HG03025 (cell line): Measurements from ENCODE around the gene EPB42.

ENCODE experiments used
- ATAC-seq: cut with Tn5 transposase; IDR thresholded peaks from one replicate; pipeline ENCODE4 v1.9.1; 2021; ENCODE audit warnings: mild to moderate bottlenecking, moderate library complexity; ENCODE audit not compliant: unreplicated experiment, low FRiP score

The EPB42 gene

GRCh38 chr15:43220991-43221403, at the start of gene EPB42:
Gene EPB42, minus strand, starts transcription at chr15:43221018. Its CDS starts 193 bp downstream, at chr15:43220825.
- no peak for ATAC-seq

GRCh38 chr15:43270113-43270665, 49.4 kb upstream of the EPB42 start:
- no peak for ATAC-seq

DNA sequence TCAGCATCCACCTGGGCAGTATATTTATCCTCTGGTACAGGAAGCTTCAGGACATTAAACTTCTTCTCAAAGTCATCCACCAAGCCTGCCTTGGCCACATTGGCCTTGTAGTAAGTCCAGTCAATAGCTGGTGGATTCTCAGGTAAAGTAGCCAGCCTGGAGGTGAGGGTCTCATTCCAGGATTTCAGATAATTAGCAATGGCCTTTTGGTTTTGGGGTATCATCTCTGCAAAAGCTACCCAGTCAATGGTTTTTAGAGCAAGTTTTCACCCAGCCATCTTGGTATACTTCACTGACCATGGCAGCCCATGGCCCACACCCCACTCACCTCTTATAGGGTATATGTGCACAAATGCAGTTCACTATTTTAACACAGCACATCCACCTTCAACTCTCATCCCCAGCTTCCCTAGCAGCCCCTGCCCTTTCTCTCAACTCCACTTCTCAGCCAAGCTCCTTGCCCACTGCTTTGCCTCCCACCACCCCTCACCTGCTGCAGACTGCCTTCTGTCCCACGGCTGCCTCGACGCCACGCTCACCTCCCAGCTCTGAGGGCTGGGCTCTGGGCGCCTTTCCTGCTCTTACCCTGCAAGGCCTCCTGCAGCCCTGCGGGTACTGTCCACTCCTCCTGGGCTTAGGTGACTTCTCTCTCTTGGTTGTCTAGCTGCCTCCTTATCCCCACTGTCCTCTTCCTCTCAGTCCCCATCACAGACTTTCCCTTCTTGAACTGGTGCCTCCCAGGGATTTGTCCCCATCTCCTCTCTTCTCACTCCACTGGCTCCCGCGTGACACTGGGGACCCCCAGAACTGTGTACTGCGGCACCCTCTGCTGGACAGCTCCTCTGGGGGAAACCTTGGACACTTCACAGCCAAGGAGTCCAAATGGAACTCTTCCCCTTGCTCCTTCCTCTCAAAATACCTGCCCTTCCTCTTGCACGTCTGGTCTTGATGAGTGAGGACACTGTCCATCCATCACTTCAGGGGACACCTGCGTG, 47.6 kb upstream of the EPB42 start:
- ATAC-seq, result no peak

- no peak for ATAC-seq
Measured at GRCh38 chr15:43267439-43267838, 46.6 kb upstream of the EPB42 start.

DNA sequence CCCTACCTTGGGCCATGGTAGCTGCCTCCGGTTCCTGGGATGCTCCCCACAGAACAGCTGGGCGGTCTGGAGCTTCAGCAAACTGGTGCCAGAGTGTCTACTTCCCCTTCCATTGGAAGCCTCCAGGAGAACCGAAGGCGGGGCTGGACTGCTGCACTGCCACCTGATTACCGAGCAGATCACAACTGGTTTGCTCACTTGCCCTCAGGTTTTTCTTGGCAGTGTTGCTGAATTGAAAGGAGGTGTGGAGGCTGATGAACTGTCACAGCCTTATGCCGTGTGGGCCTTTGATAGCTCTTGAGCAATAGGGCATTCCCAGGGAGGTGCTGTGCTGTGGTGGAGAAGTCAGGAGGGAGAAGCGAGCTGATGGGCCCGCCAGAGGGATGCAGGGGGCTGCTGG, 46.0 kb upstream of the EPB42 start, which contains the start of gene TGM5:
TSS of gene TGM5 (minus strand) at position 95 of the 400 bp plus-strand sequence. CDS start at position 16, 79 bp downstream.
- no peak for ATAC-seq

DNA sequence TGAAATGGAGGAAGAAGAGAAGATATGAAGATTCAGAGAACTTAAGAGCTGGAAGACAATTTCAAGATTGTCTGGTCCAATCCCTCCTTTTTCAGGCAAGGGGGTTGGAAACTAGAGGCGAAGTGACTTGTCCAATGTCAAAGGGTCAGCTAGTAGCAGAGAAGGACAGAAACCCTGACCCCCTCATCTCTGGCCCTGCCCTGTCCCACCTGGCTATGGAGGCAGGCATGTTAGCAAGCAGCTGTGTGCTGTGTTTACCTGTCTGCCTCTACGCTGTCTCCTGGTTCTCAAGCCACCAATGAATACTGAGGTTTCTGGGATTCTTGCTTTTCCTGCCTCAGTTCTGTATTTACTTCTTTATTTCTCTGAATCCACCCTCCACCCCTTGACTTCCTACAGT, 45.6 kb upstream of the EPB42 start:
- no peak for ATAC-seq

DNA sequence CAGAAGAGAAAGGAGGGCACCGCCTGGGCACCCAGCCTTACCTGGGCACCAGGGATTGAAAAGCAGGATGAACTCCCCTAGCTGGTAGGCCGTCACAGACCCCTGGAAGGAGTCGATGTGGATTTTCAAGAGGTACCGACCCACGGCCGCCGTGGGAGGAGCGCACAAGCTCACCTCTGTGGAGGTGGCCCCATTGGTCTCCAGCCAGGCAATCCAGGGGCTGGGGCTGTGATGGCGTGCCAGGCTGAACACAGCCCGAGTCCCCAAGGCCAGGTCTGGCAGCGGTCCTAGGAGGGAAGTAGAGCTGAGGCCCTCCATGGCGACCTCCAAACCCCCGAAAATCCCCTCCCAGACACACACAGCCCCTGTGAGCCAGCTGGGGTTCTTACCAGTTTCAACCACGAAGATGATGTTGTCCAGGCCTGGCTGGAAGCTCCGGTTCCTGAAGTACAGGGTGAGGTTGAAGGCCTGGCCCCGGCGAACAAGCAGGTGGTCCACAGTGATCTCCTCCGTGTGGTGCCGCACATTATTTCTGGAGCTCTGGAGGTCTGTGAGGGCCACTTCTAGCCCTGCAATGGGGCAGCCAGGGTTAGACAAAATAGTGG, 39.3 kb upstream of the EPB42 start:
- no peak for ATAC-seq

DNA sequence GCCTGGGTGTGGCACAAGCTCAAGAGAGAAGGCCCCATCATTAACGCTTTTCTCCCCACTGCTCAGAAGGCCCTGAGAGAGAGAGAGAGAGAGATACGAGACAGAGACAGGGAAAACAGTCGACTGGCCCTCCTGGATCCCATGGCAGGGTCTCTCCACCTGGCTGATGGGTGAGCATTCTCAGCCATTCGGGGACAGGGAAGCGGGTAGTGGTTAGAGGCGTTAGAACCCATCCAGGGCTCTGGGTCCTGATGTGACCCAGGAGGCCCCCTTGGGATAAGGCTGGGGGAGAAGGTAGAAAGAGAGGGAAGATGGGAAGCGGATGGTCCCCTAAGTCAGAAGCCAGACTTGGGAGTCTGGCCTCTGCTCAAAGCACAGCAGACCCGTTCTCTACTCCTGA, 38.0 kb upstream of the EPB42 start:
- no peak for ATAC-seq

GRCh38 chr15:43256341-43256740, 35.5 kb upstream of the EPB42 start:
- no peak for ATAC-seq

- no peak for ATAC-seq
Measured at GRCh38 chr15:43255376-43255775, 34.6 kb upstream of the EPB42 start.

- ATAC-seq, result no peak
Measured at GRCh38 chr15:43253431-43254403, 32.9 kb upstream of the EPB42 start.

GRCh38 chr15:43251871-43252250, 31.0 kb upstream of the EPB42 start:
- no peak for ATAC-seq

- no peak for ATAC-seq
Measured at GRCh38 chr15:43251185-43251870, 30.5 kb upstream of the EPB42 start.

- no peak for ATAC-seq
Measured at GRCh38 chr15:43250785-43251184, 30.0 kb upstream of the EPB42 start.

- no peak for ATAC-seq
Measured at GRCh38 chr15:43249699-43250203, 28.9 kb upstream of the EPB42 start.

GRCh38 chr15:43249236-43249635, 28.4 kb upstream of the EPB42 start:
- ATAC-seq, result no peak

DNA sequence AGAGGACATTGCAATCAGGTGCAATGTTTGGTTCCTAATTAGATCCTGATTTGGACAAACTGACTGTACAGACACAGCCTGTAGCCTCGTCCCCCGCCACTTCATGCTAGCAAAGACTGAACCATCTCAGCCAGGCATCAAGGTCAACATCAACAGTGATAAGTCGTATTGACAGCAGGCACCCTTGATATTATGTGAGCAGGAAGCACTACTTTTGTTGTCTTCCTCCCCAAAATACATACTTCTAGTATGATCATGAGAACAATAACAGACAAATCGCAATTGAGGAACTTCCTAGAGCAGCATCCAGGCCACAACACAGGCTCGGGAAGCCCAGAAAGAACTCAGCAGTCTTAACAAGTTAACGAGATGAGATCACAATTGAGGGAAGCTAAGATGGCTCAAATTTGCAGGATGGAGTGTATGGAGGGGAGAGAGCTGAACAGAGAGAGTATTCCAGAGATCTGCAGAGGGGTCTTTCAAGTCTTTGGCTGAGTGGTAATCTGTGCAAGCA, 25.5 kb upstream of the EPB42 start:
- ATAC-seq, result no peak

DNA sequence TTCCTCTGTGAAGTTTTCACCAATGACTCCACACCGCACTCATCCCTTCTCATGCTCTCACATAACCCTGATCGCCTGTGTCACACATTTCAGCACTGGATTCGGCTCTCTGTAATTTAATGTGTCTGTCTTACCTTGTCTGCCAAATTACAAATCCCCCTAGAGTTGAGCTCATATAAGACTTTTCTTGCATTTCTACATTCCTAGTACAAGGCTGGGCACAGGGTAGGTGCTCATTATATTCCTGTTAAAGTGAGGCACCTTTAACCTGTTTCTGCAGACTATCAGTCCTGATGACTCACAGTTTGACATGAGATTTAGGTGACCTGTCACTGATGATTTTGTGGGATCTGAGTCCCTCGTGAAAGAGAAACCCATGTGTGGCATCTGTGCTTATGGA, 23.3 kb upstream of the EPB42 start:
- ATAC-seq, result no peak

- ATAC-seq, result no peak
Measured at GRCh38 chr15:43243020-43243645, 22.3 kb upstream of the EPB42 start.
